HG03457 (cell line): ENCODE data around the gene TUBA4B.
"Not testable (repeated sequence)": the region's sequence is repeated elsewhere in the genome, so short reads cannot be mapped to it uniquely, and the experiment has no call there.

Experiments used
- ATAC-seq: cut with Tn5 transposase; IDR thresholded peaks from one replicate; pipeline ENCODE4 v1.9.1; 2021; ENCODE audit warnings: moderate number of reproducible peaks; ENCODE audit not compliant: unreplicated experiment

Gene TUBA4B

DNA sequence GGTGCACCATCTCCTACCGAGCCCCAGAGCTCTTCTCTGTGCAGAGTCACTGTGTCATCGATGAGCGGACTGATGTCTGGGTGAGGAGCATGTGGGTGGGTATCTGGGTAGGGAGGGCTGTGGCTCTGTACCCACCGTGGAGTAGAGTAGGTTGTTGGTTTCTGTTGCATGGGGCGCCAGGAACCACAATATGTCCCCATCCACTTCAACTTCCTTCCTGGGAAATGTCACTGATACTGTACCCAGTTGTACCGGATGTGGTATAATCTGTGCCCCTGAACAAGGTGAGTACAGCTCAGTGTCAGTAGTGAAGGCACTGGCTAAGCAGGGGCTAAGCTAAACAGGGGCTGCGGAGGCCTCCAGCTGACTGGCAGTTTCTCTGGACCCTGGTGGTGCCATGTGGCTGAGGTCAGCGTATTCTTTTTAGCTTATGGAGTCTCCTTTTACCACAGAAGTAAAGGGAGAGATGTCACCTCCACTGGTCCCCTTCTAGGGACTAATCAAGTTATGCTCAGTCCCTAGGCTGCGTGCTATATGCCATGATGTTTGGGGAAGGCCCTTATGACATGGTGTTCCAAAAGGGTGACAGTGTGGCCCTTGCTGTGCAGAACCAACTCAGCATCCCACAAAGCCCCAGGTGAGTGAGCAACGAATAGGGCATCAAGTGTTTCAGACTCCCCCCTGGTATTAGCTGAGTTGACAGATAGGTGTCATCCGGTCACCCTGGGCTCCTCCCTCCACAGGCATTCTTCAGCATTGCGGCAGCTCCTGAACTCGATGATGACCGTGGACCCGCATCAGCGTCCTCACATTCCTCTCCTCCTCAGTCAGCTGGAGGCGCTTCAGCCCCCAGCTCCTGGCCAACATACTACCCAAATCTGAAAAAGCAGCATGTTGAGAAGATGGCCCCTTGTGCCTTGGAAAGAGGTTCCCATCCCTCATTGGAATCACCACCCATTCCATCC lies 5.1 kb upstream of the TUBA4B start:
- ATAC-seq = no peak

DNA sequence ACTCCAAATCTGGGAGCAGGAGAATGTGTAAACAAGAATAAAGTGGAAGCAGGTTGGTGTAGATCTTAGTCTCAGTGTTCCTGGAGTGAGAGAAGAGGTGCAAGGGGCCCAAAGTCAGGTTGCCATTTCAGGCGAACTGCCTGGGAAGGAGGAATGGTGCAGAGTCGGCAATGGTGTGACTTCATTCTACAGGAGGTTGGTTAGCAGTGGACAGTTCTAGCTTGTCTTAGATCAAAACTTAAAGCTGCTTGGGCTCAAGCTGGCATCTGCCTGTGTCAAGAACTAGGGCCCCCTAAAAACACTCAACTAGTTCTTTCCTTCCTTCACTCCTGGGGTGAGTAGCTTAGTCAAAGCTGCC lies 4.2 kb upstream of the TUBA4B start:
- ATAC-seq = no peak

DNA sequence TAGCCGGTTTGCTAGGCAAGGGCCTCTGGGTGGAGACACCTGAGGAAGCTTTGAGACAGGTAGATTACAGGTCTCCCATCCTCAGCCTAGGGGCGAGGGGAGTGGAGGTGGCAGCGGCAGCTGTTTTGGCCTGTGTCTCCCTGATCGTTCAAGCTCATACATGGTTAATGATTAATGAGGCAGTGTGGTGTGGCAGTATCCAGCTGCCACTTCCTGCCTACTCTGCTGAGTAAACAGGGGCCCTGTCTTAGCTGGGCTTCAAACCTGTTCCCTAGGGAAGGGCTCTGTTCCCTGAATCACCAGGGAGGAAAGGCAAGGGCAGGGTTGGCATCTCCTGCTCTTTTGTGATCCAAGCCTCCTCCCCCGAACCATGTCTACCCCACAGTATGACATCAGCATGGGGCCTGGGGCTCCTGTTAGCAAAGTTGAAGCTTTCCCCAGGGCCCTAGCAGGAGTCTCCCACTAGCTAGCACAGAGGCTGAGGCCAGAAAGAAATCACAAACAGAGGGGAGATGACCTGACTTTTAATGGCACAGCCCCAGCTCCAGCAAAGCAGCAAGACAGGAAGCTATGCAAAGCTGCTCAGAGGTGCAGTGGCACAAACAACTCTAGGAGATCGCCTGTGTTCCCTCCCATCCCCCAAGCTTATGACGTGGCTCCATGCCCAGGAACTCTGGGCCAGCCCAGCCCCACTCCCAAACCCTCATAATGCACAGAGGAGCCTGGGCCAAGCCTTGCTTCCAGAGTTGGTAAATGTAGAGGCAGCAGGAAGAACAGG lies 3.7 kb upstream of the TUBA4B start:
- ATAC-seq = peak; percentile 33

DNA sequence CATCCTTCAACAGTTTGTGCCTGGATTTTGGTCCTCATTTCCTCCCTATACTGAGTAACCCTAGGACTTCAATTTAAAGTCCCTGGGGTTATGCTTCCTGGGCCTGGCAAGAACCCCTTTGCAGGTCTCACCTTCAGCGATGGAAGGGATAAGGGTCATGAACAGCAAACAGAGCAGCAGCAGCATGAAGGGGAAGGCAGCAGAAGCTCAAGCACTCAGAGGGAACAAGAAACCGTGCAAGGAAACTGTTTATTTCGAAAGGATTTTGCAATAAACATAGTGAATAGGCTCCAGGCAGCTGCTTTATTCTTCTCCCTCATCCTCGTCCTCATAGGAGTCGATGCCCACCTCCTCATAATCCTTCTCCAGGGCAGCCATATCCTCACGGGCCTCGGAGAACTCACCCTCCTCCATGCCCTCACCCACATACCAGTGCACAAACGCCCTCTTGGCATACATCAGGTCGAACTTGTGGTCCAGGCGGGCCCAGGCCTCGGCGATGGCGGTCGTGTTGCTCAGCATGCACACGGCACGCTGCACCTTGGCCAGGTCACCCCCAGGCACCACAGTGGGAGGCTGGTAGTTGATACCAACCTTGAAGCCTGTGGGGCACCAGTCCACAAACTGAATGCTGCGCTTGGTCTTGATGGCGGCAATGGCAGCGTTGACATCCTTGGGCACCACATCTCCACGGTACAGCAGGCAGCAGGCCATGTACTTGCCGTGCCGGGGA lies 2.8 kb upstream of the TUBA4B start:
- ATAC-seq = no peak

DNA sequence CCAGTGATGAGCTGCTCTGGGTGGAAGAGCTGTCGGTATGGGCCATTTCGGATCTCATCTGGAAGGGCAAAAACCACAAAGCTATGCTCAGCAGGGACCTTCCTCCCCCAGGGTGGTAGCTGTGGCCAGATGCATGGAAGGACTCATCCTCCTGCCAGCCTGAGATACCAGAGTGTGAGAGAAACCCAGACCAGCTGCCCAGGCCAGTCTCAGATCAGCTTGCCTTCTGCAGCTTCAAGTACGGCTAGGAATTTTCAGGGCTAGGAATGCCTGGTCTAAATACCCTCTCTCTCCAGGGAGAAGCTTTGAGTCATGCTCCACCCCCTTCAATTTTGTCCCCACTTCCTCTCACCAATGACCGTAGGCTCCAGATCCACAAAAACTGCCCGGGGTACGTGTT lies 1.4 kb upstream of the TUBA4B start:
- ATAC-seq = no peak

DNA sequence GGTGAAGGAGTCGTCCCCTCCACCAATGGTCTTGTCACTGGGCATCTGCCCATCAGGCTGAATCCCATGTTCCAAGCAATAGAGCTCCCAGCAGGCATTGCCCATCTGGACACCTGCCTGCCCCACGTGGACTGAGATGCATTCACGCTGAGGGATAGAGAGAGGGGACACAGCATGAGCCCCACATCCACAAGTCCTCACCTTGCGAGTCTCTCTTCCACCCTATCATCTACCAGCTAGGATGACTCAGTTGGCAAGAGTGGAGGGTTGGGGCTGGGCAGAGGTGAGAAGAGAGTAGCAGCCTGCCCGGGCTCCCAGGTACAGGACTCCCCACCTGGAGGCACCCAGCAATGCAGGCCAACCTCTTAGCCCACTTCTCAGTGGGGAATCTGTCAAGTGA lies 959 bp upstream of the TUBA4B start:
- ATAC-seq = no peak

DNA sequence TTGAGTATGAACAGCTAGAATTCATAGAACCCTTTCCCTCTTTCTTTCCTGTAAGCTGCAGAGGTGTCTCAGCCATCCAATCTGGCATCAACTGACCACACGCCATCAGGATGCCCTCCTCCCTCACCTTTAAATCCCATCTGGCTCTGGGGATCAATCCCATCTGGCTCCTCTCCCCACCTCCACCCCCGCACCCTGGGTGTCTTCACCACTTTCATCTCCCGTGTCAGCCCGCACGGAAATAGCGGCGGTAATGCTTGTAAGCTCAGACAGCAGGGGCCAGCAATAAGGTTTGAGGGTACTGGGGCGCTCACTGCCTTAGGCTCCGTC lies 508 bp upstream of the TUBA4B start:
- no peak for ATAC-seq

DNA sequence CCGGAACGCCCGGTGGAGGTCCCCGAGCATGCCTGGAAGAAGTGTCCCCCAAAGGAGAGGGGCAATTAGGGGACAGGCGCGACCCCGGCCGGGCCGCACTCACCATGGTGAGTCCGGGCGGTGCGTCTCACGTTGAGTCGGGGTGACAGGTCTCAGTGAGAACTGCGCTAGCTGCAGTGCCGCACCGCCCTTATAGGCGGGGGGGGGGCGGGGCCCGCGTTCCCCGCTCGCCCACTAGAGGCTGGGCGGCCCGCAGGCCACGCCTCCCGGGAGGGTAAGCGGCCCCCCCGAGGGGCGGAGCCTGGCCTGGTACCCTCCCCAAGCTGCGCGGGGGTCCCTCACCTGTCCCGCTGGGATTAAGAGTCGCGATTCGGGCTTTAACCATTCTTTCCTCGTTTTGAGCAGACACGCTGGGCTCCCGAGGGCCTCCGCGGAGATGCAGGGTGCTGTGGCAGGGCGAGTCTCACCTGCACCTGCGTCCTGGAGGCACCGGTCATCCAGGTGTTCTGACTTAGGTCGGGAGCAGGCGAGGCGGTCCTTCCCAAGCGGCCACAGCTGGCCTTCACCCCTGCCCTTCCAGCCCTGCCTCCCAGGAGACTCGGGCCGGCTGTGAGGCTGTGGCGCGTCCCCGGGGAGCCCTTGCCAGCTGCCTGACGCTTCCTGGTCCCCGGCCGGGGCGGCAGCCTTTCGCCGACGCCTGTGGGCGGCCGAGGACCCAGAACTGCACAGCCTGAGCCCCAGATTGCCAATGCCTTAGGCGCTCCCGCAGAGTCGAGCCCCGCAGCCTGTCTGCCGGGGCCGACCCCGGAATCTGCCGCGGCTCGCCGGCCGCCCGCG lies 928 bp downstream of the TUBA4B start, which contains the start of gene TUBA4A:
TUBA4A (minus strand) TSS at position 166 of the 837 bp plus-strand sequence; CDS start at position 106, 60 bp downstream.
- no peak for ATAC-seq

DNA sequence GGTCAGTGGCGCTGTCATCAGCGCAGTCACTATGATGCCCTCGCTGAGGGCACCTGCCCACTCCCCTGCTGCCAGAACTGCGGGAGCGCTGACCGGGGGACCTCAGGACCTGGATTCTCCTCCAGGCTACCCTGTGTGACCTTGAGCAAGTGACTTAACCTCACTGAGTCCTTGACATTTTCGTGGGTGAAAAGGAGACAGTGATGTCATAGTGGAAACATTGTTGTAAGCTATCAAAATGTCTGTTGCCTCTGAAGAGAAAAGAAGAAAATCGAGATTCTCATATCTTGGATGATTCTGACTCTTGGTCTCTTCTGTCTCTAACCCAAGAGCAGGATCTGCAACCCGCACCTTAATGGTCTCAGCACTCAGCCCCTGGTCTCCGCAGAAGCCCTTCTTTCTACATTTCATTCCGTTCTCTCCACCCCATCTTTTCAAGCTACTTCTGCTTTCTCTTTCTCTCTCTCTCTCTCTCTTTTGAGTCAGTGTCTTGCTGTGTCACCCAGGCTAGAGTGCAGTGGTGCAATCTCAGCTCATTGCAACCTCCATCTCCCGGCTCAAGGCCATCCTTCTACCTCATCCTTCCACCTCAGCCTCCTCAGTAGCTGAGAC lies 1.7 kb downstream of the TUBA4B start:
- ATAC-seq = no peak

DNA sequence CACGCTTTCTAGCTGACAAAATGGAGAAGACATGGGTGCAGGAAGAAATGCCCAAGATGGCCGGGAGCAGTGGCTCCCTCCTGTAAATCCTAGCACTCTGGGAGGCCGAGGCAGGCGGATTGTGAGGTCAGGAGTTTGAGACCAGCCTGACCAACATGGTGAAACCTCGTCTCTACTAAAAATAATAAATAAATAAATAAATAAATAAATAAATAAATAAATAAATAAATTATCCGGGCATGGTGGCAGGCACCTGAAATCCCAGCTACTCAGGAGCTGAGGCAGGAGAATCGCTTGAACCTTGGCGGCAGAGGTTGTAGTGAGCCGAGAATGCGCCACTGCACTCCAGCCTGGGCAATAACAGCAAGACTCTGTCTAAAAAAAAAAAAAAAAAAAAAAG lies 5.9 kb downstream of the TUBA4B start:
- not testable (repeated sequence) for ATAC-seq

DNA sequence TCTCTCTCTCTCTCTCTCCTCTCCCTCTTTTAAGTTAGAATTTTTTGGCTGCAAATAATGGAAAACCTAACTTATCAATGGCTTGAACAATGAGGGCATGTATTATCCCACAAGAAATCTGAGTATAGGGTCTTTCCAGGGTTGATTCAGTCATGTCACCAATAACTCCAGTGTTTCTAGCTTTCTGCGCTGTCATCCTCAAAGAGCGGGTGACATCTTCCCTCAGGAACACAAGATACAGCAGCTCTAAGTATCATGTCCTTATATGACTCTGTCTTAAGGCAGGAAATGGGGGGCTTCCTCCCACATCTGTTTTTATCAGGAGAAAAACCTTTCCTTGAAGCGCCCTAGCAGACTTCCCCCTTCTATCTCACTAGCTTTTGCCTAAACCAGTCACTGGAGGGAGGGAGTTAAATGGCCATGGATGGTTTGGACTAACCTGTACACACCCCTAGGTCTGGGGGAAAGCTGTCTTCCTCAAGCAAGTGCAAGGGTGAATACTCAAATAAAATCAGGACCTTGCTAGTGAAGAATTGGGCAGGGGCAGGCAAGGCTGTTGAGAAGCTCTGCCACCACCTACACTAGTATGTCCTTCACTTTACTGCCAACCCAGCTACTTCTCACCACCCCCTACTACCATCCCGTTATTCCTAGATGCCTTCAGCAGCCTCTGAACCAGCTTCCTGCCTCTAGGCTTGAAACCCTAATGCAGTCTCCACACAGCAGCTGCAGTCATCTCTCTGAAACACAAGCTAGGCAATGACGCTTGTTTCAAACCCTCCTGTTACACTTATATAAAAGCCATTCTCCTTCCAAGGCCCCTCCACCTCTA lies 8.2 kb downstream of the TUBA4B start:
- ATAC-seq = no peak

DNA sequence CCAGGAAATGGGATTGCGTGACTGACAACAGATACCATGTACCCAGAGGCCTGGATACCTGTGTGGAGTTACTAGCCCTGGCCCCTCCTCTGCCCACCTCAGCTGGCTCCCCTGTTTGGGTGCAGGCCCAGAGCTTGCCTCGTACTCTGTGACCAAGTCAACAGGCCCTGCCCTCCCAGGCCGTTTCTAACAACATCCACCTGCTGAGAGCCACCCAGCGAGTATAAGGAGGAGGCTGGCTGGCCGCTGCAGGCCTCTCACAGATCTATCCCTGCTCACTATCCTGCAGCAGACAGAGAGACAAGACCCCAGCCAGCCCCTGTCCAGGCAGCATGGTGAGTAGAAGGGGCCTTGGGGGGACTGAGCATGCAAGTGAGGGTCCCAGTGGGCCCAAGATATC lies 13.2 kb downstream of the TUBA4B start:
- no peak for ATAC-seq

DNA sequence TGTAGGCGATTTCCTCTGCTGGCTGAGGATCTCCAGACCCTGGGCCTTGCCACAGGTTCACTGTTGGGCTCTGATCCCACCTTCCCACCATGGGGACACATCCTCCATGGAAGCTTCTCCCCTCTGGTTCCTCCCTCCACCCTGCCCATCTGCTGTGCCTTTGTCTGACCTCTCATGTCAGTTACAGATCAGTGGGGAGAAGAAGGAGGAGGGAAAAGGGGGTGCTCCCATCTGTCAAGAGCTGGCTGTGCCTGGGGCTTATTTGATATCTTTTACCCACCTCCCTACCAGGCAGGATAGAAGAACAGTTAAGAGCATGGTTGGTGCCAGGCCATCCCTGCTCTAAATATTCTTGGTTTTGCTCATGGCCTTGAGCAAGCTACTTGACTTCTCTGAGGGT lies 13.8 kb downstream of the TUBA4B start:
- ATAC-seq = no peak

DNA sequence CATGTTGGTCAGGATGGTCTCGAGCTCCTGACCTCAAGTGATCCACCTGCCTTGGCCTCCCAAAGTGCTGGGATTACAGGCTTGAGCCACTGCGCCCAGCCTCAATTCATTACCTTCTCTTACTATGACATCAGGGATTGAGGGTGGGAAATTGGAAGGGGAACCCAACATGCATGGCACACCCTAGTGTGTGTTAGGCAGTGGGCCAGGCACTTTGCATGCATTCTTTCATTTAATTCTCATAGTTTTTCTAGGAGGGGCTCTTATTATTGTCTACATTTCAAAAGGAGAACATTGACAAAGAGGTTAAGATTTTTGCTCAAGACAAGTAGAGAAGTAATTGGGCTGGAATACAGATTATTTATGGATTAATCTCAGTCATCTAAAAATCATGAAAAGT lies 15.3 kb downstream of the TUBA4B start:
- ATAC-seq = no peak

DNA sequence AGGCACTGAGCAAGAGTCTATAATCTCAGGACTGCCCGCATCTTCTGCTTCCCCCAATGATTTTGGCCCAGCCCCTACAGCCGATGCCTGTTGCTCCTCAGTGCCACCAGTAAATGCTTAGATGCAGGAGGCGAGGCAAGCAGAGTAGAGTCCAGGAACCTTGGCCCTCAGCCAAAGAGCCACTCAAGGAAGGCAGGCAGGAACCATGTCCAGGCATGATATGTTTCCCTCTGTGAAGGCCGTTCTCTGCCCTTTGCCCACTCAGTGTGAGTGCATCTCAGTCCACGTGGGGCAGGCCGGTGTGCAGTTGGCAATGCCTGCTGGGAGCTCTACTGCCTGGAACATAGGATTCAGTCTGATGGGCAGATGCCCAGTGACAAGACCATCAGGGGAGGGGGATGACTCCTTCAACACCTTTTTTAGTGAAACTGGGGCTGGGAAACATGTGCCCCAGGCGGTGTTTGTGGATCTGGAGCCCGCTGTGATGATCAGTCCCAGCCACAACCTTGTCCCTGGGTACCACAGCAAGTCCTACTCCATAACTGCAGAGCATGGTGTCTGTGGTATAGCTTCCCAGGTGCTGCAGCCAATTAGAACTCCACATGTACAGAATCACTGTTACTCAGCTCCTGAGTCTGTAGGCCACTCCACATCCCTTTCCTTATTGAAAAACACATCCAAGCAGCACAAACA lies 16.5 kb downstream of the TUBA4B start:
- ATAC-seq = no peak

DNA sequence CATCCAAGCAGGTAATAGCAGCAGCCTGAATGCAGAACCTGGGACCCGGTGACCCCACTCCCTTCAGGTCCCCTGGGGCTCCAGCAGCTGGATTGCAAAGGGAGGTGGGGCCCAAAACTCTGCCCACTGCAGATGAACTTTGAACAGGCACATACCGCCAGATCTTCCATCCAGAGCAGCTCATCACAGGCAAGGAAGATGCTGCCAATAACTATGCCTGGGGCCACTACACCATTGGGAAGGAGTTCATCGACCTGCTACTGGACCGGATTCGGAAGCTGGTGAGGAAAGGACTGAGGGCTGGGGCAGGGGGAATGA lies 17.0 kb downstream of the TUBA4B start:
- no peak for ATAC-seq

DNA sequence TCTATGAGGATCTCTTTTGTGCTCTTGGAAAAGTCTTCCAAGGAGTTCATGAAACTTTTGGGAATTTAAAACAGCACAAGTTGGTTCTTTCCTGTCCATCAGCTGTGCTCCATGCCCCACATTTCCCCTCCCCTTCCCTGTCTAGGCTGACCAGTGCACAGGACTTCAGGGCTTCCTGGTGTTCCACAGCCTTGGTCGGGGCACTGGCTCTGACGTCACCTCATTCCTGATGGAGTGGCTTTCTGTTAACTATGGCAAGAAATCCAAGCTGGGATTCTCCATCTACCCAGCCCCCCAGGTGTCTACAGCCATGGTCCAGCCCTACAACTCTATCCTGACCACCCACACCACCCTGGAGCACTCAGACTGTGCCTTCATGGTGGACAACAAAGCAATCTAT lies 18.0 kb downstream of the TUBA4B start:
- ATAC-seq = no peak

DNA sequence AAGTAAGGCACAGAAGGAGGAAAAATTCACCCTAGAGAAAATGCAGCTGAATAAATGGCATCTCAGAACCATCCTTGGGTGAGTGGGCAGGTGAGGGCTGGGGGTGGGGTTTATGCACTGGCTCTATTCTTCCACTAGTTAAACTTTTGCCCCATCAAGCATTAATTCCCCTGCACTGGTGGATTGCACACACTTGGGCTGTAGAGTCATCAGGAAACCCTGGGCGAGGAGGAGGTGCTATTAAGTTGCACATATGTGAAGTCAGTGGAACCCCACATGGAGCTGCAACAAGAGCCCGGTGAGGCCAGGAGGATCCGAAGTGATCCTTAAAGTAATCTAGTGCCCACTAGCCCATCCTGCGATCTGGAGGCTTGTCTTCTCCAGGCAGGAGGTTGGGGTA lies 19.3 kb downstream of the TUBA4B start:
- ATAC-seq = no peak

DNA sequence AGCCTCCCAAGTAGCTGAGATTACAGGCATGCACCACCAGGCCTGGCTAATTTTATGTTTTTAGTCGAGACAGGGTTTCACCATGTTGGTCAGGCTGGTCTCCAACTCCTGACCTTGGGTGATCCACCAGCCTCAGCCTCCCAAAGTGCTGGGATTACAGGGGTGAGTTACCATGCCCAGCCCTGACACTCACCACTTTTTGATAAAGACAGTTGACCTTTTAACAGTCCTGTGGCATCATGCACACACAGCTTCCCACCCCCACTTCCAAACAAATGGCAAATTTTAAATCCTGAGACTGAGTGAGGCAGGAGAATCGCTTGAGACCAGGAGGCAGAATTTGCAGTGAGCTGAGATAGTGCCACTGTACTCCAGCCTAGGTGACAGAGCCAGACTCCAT lies 20.0 kb downstream of the TUBA4B start:
- no peak for ATAC-seq
